K562 (cell line): Measurements from ENCODE around the gene DHCR7. TPM values are rescaled to one million over a fixed set of nuclear protein-coding genes. Genes with fewer than 3 reads are reported as not detected.

Experiments
- BRCA1 ChIP-seq, 2 experiments: fragments of 450-650 bp in 1 of 2; sonication (generic) in 1 of 2; formaldehyde crosslinking in 1 of 2; IDR thresholded peaks; 2 replicates each; pipeline versions ENCODE4 v1.5.0 to v1.6.1; 2017 to 2020; ENCODE audit warnings: mild to moderate bottlenecking in 1 of 2, missing genetic modification reagents in 1 of 2
- E2F6 ChIP-seq, 2 experiments: IDR thresholded peaks; 2 replicates each; pipeline ENCODE4 v1.6.1; 2011; ENCODE audit warnings: borderline replicate concordance in 1 of 2, control low read depth in 1 of 2, low read depth in 1 of 2, low read length in 1 of 2, mild to moderate bottlenecking in 1 of 2, mixed read lengths in 1 of 2, moderate library complexity in 1 of 2; ENCODE audit not compliant: insufficient read depth in 1 of 2, insufficient read length in 1 of 2, poor library complexity in 1 of 2, severe bottlenecking in 1 of 2; ENCODE audit errors: extremely low read depth in 1 of 2
- FIP1L1 ChIP-seq: fragments of 200-400 bp; formaldehyde crosslinking; IDR thresholded peaks from 2 replicates; pipeline ENCODE4 v1.6.1; 2018; ENCODE audit warnings: mild to moderate bottlenecking, low read depth, low read length; ENCODE audit not compliant: poor library complexity, severe bottlenecking
- GABPB1 ChIP-seq: sonication (generic); formaldehyde crosslinking; IDR thresholded peaks from 2 replicates; pipeline ENCODE4 v1.8.0; 2022; ENCODE audit warnings: mild to moderate bottlenecking, missing genetic modification reagents
- MAZ ChIP-seq, 2 experiments: fragments of 450-650 bp in 1 of 2; sonication (generic) in 1 of 2; formaldehyde crosslinking; IDR thresholded peaks in 1 of 2; conservative IDR thresholded peaks in 1 of 2; 2 replicates each; pipeline versions ENCODE4 v1.4.0 to v1.5.0; 2020; ENCODE audit warnings: mild to moderate bottlenecking in 1 of 2, missing genetic modification reagents in 1 of 2
- NRF1 ChIP-seq, 2 experiments: fragments of 450-650 bp; IDR thresholded peaks in 1 of 2; conservative IDR thresholded peaks in 1 of 2; 2 replicates each; pipeline ENCODE4 v1.6.1; 2014; ENCODE audit warnings: mild to moderate bottlenecking in 2 of 2
- POLR2A ChIP-seq: fragments of 450-650 bp; conservative IDR thresholded peaks from 2 replicates; pipeline ENCODE4 v1.6.1; 2016
- POLR2AphosphoS5 ChIP-seq: IDR thresholded peaks from 2 replicates; pipeline ENCODE4 v1.6.1; 2011; ENCODE audit warnings: mild to moderate bottlenecking, low read depth, low read length, moderate library complexity; ENCODE audit not compliant: control insufficient read depth, insufficient read depth
- VEZF1 ChIP-seq: fragments of 200-800 bp; sonication (Bioruptor generic); IDR thresholded peaks from 2 replicates; pipeline ENCODE4 v1.6.1; 2017; ENCODE audit warnings: missing genetic modification characterization, missing compliant biosample characterization
- ZBTB11 ChIP-seq, 3 experiments: fragments of 200-800 bp in 1 of 3; fragments of 250-450 bp in 1 of 3; fragments of 450-650 bp in 1 of 3; sonication (Bioruptor Pico) in 1 of 3; sonication (Bioruptor generic) in 1 of 3; formaldehyde crosslinking in 1 of 3; IDR thresholded peaks; 2 replicates each; pipeline versions ENCODE4 v1.6.1 to v1.8.0; 2016 to 2022; ENCODE audit warnings: mild to moderate bottlenecking in 2 of 3, missing genetic modification characterization in 2 of 3, missing compliant biosample characterization in 1 of 3, moderate library complexity in 1 of 3
- polyA plus RNA-seq, 8 experiments: library from polyadenylated mRNA; depleted of rRNA in 4 of 8; stranded (reverse) in 5 of 8; unstranded in 3 of 8; fragments of >200 nt; fragmentation: Nextera tagmentation in 2 of 8; fragmentation: Illumina TruSeq in 1 of 8; extraction: Ambion mirVana in 2 of 8; extraction: Trizol in 1 of 8; gene quantifications; 2 replicates each; pipeline versions ENCODE4 v1.2.1 to v1.2.3, GENCODE V29; 2011 to 2014; ENCODE audit warnings: inconsistent platforms in 1 of 8, missing spikeins in 1 of 8
- total RNA-seq, 7 experiments: library from RNA; depleted of rRNA in 6 of 7; stranded (reverse); fragments of >200 nt in 6 of 7; fragmentation: Illumina TruSeq in 2 of 7; extraction: Trizol in 2 of 7; gene quantifications; 2 replicates each; pipeline versions ENCODE4 v1.2.1 to v1.2.3, GENCODE V29; 2011 to 2021; ENCODE audit warnings: low replicate concordance in 1 of 7

Gene DHCR7
- total and polyA plus RNA-seq, 9 of the 15 experiments (the other 6 are each of a cell fraction or from before 2014, with no cell fraction given), result 8.4 to 192 (median 82.4) TPM

- peak; percentile 68 for TF ChIP-seq VEZF1
- peak; percentile 78 for TF ChIP-seq POLR2A
- TF ChIP-seq BRCA1 (IDR thresholded peaks at IDR 0.05), result no peak
- 0 out of 2 replicates have a peak, but pooled peaks have one; percentile 53 for TF ChIP-seq BRCA1 (CRISPR knock-in tag; IDR thresholded peaks at IDR 0.05)
- peak in 1 of 2 experiments; percentile 11 for TF ChIP-seq E2F6 (IDR thresholded peaks at IDR 0.05; ENCODE audit: borderline replicate concordance in 1 of 2, extremely low read depth in 1 of 2, insufficient read depth in 1 of 2, insufficient read length in 1 of 2, low read depth in 1 of 2, low read length in 1 of 2, poor library complexity in 1 of 2, severe bottlenecking in 1 of 2)
- peak; percentile 54 for TF ChIP-seq FIP1L1
- TF ChIP-seq GABPB1 (CRISPR knock-in tag), result peak; percentile 74
- TF ChIP-seq POLR2AphosphoS5, result peak; percentile 59
- peak; percentile 89 to 90 for TF ChIP-seq NRF1 (conservative IDR thresholded peaks at IDR 0.05 in 1 of 2, IDR thresholded peaks at IDR 0.05 in 1 of 2)
- peak; percentile 75 to 91 (median 85); a peak in 5 of 6 replicates for TF ChIP-seq ZBTB11 (CRISPR knock-in tag; IDR thresholded peaks at IDR 0.05)
- TF ChIP-seq MAZ (CRISPR knock-in tag; conservative IDR thresholded peaks at IDR 0.05 in 1 of 2, IDR thresholded peaks at IDR 0.05 in 1 of 2), result peak; percentile 43 to 58; a peak in 3 of 4 replicates
These were observed 5.1 kb upstream of the DHCR7 start, which contains the start of gene NADSYN1 (continued) for GRCh38 chr11:71453037-71453917.
